ENCODE data around the gene SLC6A4. TPM values are rescaled to one million over a fixed set of nuclear protein-coding genes. Genes with fewer than 3 reads are reported as not detected.

The SLC6A4 gene
- total RNA-seq, 1 experiment from 2014 or later: 0.02 TPM

GRCh38 chr17:30279156-30279555 is 43.7 kb upstream of the SLC6A4 start:
- TF ChIP-seq CTCF (conservative IDR thresholded peaks at IDR 0.05): no peak

More at GRCh38 chr17:30279156-30279555, 43.7 kb upstream of the SLC6A4 start:
- Histone ChIP-seq H3K27me3 (ENCODE audit: insufficient read depth, low read length) (no peaks in the 10 kb centered on the region), H3K4me2 (ENCODE audit: insufficient read depth, insufficient read length, low read length) (no peak overlapping the region), H2BK15ac (ENCODE audit: low read depth, low read length) (no peak overlapping the region), H4K91ac (ENCODE audit: insufficient read length, low read depth, low read length) (no peak overlapping the region), H3K79me2 (ENCODE audit: insufficient read depth, low read length) (no peaks in the 10 kb centered on the region), H2AK5ac (ENCODE audit: insufficient read length, low read length) (no peak overlapping the region), H3K23ac (ENCODE audit: insufficient read length, low read depth, low read length) (no peak overlapping the region), H3K18ac (ENCODE audit: insufficient read length, low read depth, low read length) (no peak overlapping the region), H3K4ac (ENCODE audit: low read depth, low read length) (no peak overlapping the region), H2BK12ac (ENCODE audit: insufficient read length, low read depth, low read length) (no peak overlapping the region), H2BK5ac (ENCODE audit: insufficient read length, low read length) (no peak overlapping the region), H3K9ac (ENCODE audit: extremely low read depth, insufficient read length, low read length) (no peak overlapping the region), H2BK120ac (ENCODE audit: low read depth, low read length, poor library complexity, severe bottlenecking) (no peak overlapping the region), H3K23me2 (ENCODE audit: insufficient read length, low read depth, low read length, poor library complexity, severe bottlenecking) (no peaks in the 10 kb centered on the region), H3K56ac (ENCODE audit: insufficient read length, low read depth, low read length) (no peak overlapping the region), H4K8ac (replicated peaks; ENCODE audit: insufficient read length, low read depth, low read length) (no peak overlapping the region), H2BK20ac (ENCODE audit: low read depth, low read length, poor library complexity, severe bottlenecking) (no peak overlapping the region), H3K4me1 (ENCODE audit: insufficient read depth, low read length) (no peaks in the 10 kb centered on the region), H4K5ac (ENCODE audit: insufficient read length, low read depth, low read length) (no peak overlapping the region), H2AFZ (ENCODE audit: low read length) (no peak overlapping the region), H3T11ph (ENCODE audit: low read length) (no peak overlapping the region), H4K20me1 (ENCODE audit: control insufficient read depth, insufficient read depth, insufficient read length) (no peaks in the 10 kb centered on the region), H3K9me3 (ENCODE audit: control insufficient read depth, low read depth, low read length) (no peaks in the 10 kb centered on the region), H3K14ac (ENCODE audit: insufficient read depth, low read length) (no peak overlapping the region), H3K79me1 (ENCODE audit: insufficient read depth, low read depth, low read length, poor library complexity, severe bottlenecking) (no peaks in the 10 kb centered on the region), H3K27ac (ENCODE audit: insufficient read length, low read depth, low read length) (no peak overlapping the region)
- no peaks in the 10 kb centered on the region for H3K4me1 Mint-ChIP-seq
- no peak overlapping the region for H3K27ac Mint-ChIP-seq
- H3K27me3 Mint-ChIP-seq (ENCODE audit: low read depth): no peaks in the 10 kb centered on the region
- no peak overlapping the region for H3K4me3 Mint-ChIP-seq
- no peak for DNase-seq
- H3K9me3 Mint-ChIP-seq: no peaks in the 10 kb centered on the region
- H3K36me3 Mint-ChIP-seq (ENCODE audit: insufficient read depth in 1 of 3, low read depth in 3 of 3): peaks cover 3 to 55% (median 10%) of the 10 kb centered on the region in 3 experiments; a peak in 6 of 7 replicates

Data from H9 (cell line).